BLaER1 treated with 17β-estradiol and CSF1 and Interleukin-3, amounts not matched to agents 10 nM and 100 nM (cell line): ENCODE data around the gene DMRT1.
A peak's percentile ranks its signal among the peaks of the same experiment; 100 is the strongest.

Experiments used
- H3K27ac ChIP-seq, 11 experiments: shearing (Covaris generic); formaldehyde crosslinking; 2 replicates each; pipeline ENCODE4 v1.8.1; 2022
- H3K27me3 ChIP-seq, 11 experiments: shearing (Covaris generic); formaldehyde crosslinking; 2 replicates each; pipeline ENCODE4 v1.8.1; 2022
- H3K36me3 ChIP-seq, 11 experiments: shearing (Covaris generic); formaldehyde crosslinking; 2 replicates each; pipeline ENCODE4 v1.8.1; 2022
- H3K4me1 ChIP-seq, 10 experiments: shearing (Covaris generic); formaldehyde crosslinking; 2 replicates each; pipeline ENCODE4 v1.8.1; 2022
- H3K4me2 ChIP-seq, 11 experiments: shearing (Covaris generic); formaldehyde crosslinking; 2 replicates each; pipeline ENCODE4 v1.8.1; 2022
- H3K4me3 ChIP-seq, 10 experiments: shearing (Covaris generic); formaldehyde crosslinking; 2 replicates each; pipeline ENCODE4 v1.8.1; 2022
- H3K9ac ChIP-seq, 11 experiments: shearing (Covaris generic); formaldehyde crosslinking; 2 replicates each; pipeline ENCODE4 v1.8.1; 2022
- H3K9me3 ChIP-seq, 11 experiments: shearing (Covaris generic); formaldehyde crosslinking; replicated peaks in 1 of 11; 2 replicates each; pipeline ENCODE4 v1.8.1; 2022
- H4K20me1 ChIP-seq, 11 experiments: shearing (Covaris generic); formaldehyde crosslinking; 2 replicates each; pipeline ENCODE4 v1.8.1; 2022
- Cebpa-rat ChIP-seq, 11 experiments: shearing (Covaris generic); IDR thresholded peaks; 2 replicates each; pipeline ENCODE4 v1.8.1; 2022

The DMRT1 gene

GRCh38 chr9:882416-882924 lies 41.0 kb downstream of the DMRT1 start:
- H3K9ac ChIP-seq: no peak overlapping the region
- no peak for TF ChIP-seq Cebpa-rat (IDR thresholded peaks at IDR 0.05)
- H3K36me3 ChIP-seq: no peaks in the 10 kb centered on the region
- no peak overlapping the region for H3K4me2 ChIP-seq
- no peaks in the 10 kb centered on the region for H3K9me3 ChIP-seq
- no peaks in the 10 kb centered on the region for H4K20me1 ChIP-seq
- no peak overlapping the region for H3K4me3 ChIP-seq
- no peaks in the 10 kb centered on the region for H3K4me1 ChIP-seq
- H3K27ac ChIP-seq: no peak overlapping the region
- H3K27me3 ChIP-seq: no peaks in the 10 kb centered on the region

- Histone ChIP-seq H3K4me2 (no peak overlapping the region), H3K4me1 (no peaks in the 10 kb centered on the region), H3K36me3 (no peaks in the 10 kb centered on the region), H4K20me1 (no peaks in the 10 kb centered on the region), H3K4me3 (no peak overlapping the region), H3K9ac (no peak overlapping the region), H3K27ac (no peak overlapping the region), H3K27me3 (no peaks in the 10 kb centered on the region), H3K9me3 (no peaks in the 10 kb centered on the region)
- no peak for TF ChIP-seq Cebpa-rat (IDR thresholded peaks at IDR 0.05)
Measured at GRCh38 chr9:883011-883410, 41.5 kb downstream of the DMRT1 start.

- H3K4me1 ChIP-seq: no peaks in the 10 kb centered on the region
- H3K9me3 ChIP-seq: no peaks in the 10 kb centered on the region
- H3K9ac ChIP-seq: no peak overlapping the region
- H3K4me3 ChIP-seq: no peak overlapping the region
- no peaks in the 10 kb centered on the region for H4K20me1 ChIP-seq
- TF ChIP-seq Cebpa-rat (IDR thresholded peaks at IDR 0.05): no peak
- H3K4me2 ChIP-seq: no peak overlapping the region
- H3K36me3 ChIP-seq: no peaks in the 10 kb centered on the region
- H3K27ac ChIP-seq: no peak overlapping the region
- H3K27me3 ChIP-seq: no peaks in the 10 kb centered on the region
Measured at GRCh38 chr9:886886-887285, 45.4 kb downstream of the DMRT1 start.

- H3K4me2 ChIP-seq: no peak overlapping the region
- H4K20me1 ChIP-seq: no peaks in the 10 kb centered on the region
- H3K9ac ChIP-seq: no peak overlapping the region
- no peaks in the 10 kb centered on the region for H3K27me3 ChIP-seq
- no peaks in the 10 kb centered on the region for H3K9me3 ChIP-seq
- H3K36me3 ChIP-seq: no peaks in the 10 kb centered on the region
- no peak for TF ChIP-seq Cebpa-rat (IDR thresholded peaks at IDR 0.05)
- no peak overlapping the region for H3K27ac ChIP-seq
- peaks cover 0 to 6% (median 0%) of the 10 kb centered on the region in 10 experiments; a peak in 2 of 20 replicates for H3K4me1 ChIP-seq
- no peak overlapping the region for H3K4me3 ChIP-seq
Measured at GRCh38 chr9:892123-892522, 50.6 kb downstream of the DMRT1 start.

GRCh38 chr9:893115-893514 lies 51.6 kb downstream of the DMRT1 start:
- TF ChIP-seq Cebpa-rat (IDR thresholded peaks at IDR 0.05): no peak

GRCh38 chr9:893843-894420 lies 52.4 kb downstream of the DMRT1 start:
- H3K4me2 ChIP-seq: peak overlapping the region in 7 of 11 experiments; percentile 7 to 60 (median 45); a peak in 10 of 22 replicates
- TF ChIP-seq Cebpa-rat (IDR thresholded peaks at IDR 0.05): no peak

More at GRCh38 chr9:893115-893514, 51.6 kb downstream of the DMRT1 start:
- H3K4me1 ChIP-seq: peaks cover 0 to 10% (median under 1%) of the 10 kb centered on the region in 10 experiments; a peak in 9 of 20 replicates
- no peak overlapping the region for H3K9ac ChIP-seq
- H3K36me3 ChIP-seq: no peaks in the 10 kb centered on the region
- H3K9me3 ChIP-seq: no peaks in the 10 kb centered on the region
- no peak overlapping the region for H3K27ac ChIP-seq
- no peak overlapping the region for H3K4me2 ChIP-seq
- no peak overlapping the region for H3K4me3 ChIP-seq
- no peaks in the 10 kb centered on the region for H4K20me1 ChIP-seq
- no peaks in the 10 kb centered on the region for H3K27me3 ChIP-seq

GRCh38 chr9:899440-900184 lies 58.1 kb downstream of the DMRT1 start:
- peak in 4 of 11 experiments; percentile 14 to 79 (median 68); a peak in 5 of 22 replicates for TF ChIP-seq Cebpa-rat (IDR thresholded peaks at IDR 0.05)
- H4K20me1 ChIP-seq: no peaks in the 10 kb centered on the region
- H3K4me2 ChIP-seq: peak overlapping the region in 9 of 11 experiments; percentile 20 to 81 (median 73); a peak in 16 of 22 replicates
- H3K27me3 ChIP-seq: no peaks in the 10 kb centered on the region
- no peak overlapping the region for H3K4me3 ChIP-seq
- H3K36me3 ChIP-seq: no peaks in the 10 kb centered on the region
- peak overlapping the region in 3 of 11 experiments; percentile 59 to 68 (median 62); a peak in 7 of 22 replicates for H3K9ac ChIP-seq
- peaks cover 0 to 35% (median 19%) of the 10 kb centered on the region in 10 experiments; a peak in 15 of 20 replicates for H3K4me1 ChIP-seq
- H3K27ac ChIP-seq: peak overlapping the region in 6 of 11 experiments; percentile 32 to 83 (median 66); a peak in 12 of 22 replicates
- no peaks in the 10 kb centered on the region for H3K9me3 ChIP-seq

More at GRCh38 chr9:893843-894420, 52.4 kb downstream of the DMRT1 start:
- Histone ChIP-seq H4K20me1 (no peaks in the 10 kb centered on the region), H3K27ac (no peak overlapping the region), H3K4me1 (peaks cover 0 to 19% (median 3%) of the 10 kb centered on the region in 10 experiments; a peak in 10 of 20 replicates), H3K4me3 (no peak overlapping the region), H3K27me3 (no peaks in the 10 kb centered on the region), H3K36me3 (no peaks in the 10 kb centered on the region), H3K9me3 (no peaks in the 10 kb centered on the region), H3K9ac (no peak overlapping the region)

GRCh38 chr9:903886-904285 lies 62.4 kb downstream of the DMRT1 start:
- Histone ChIP-seq H4K20me1 (no peaks in the 10 kb centered on the region), H3K27ac (no peak overlapping the region), H3K9ac (no peak overlapping the region), H3K4me3 (no peak overlapping the region), H3K9me3 (no peaks in the 10 kb centered on the region), H3K27me3 (no peaks in the 10 kb centered on the region), H3K4me1 (peaks cover 0 to 23% (median 16%) of the 10 kb centered on the region in 10 experiments; a peak in 15 of 20 replicates), H3K36me3 (no peaks in the 10 kb centered on the region), H3K4me2 (no peak overlapping the region)
- TF ChIP-seq Cebpa-rat (IDR thresholded peaks at IDR 0.05): no peak

GRCh38 chr9:905906-906305 lies 64.4 kb downstream of the DMRT1 start:
- Histone ChIP-seq H3K9me3 (no peaks in the 10 kb centered on the region), H3K27me3 (no peaks in the 10 kb centered on the region), H3K36me3 (no peaks in the 10 kb centered on the region), H4K20me1 (no peaks in the 10 kb centered on the region), H3K4me3 (no peak overlapping the region), H3K4me1 (peaks cover 0 to 3% (median 0%) of the 10 kb centered on the region in 10 experiments; a peak in 6 of 20 replicates), H3K4me2 (no peak overlapping the region), H3K27ac (no peak overlapping the region), H3K9ac (no peak overlapping the region)
- TF ChIP-seq Cebpa-rat (IDR thresholded peaks at IDR 0.05): no peak
